Left lung (tissue), 10 donors: ENCODE data around the gene HIVEP3. TPM values are rescaled to one million over a fixed set of nuclear protein-coding genes. Genes with fewer than 3 reads are reported as not detected.

ENCODE experiments used
- ATAC-seq: fragments of 200-7000 bp; cut with Tn5 transposase; one replicate; pipeline ENCODE4 v1.9.1; 2020; ENCODE audit warnings: moderate library complexity
- DNase-seq, 4 donors: peaks; one replicate each; pipeline ENCODE4 v3.0.0-alpha.2; 2013 to 2020
- H3K27ac ChIP-seq, 2 donors: fragments of 200-600 bp; sonication (generic) in 1 of 2; one replicate each; pipeline versions ENCODE4 v1.5.0 to v1.8.0; 2020 to 2021
- H3K27me3 ChIP-seq, 2 donors: fragments of 200-600 bp; sonication (generic) in 1 of 2; one replicate each; pipeline versions ENCODE4 v1.5.0 to v1.8.0; 2020 to 2021
- H3K36me3 ChIP-seq, 2 donors: fragments of 200-600 bp; sonication (generic) in 1 of 2; one replicate each; pipeline versions ENCODE4 v1.5.0 to v1.8.0; 2020 to 2021
- H3K4me1 ChIP-seq, 2 donors: fragments of 200-600 bp; one replicate each; pipeline ENCODE4 v1.8.0; 2021
- H3K4me3 ChIP-seq, 2 donors: fragments of 200-600 bp; sonication (generic) in 1 of 2; one replicate each; pipeline versions ENCODE4 v1.5.0 to v1.8.0; 2020 to 2021; ENCODE audit warnings: mild to moderate bottlenecking in 1 of 2
- H3K9me3 ChIP-seq, 2 donors: fragments of 200-600 bp; sonication (generic) in 1 of 2; one replicate each; pipeline versions ENCODE4 v1.5.0 to v1.8.0; 2020 to 2021
- intact Hi-C, 2 donors: fragments of 100-400 bp; cut with DNase I; formaldehyde crosslinking; loops; one replicate each; pipeline versions ENCODE4 v1.11.2 to v1.14.2; 2022
- polyA plus RNA-seq, 6 donors: library from polyadenylated mRNA; unstranded; fragments of 120-200 nt; gene quantifications; one replicate each; pipeline ENCODE4 v1.2.1, GENCODE V29; 2013; ENCODE audit not compliant: insufficient read length in 6 of 6
- total RNA-seq, 2 donors: library from RNA; stranded (reverse); fragmentation: NEBNext Ultra II Directional; extraction: Animal tissue kit (Norgen Biotek cat#: 25700); gene quantifications; one replicate each; pipeline ENCODE4 v1.2.1, GENCODE V29; 2021
- TF ChIP-seq, protein P1 (sequence below), 2 donors: fragments of 200-600 bp; sonication (generic) in 1 of 2; IDR thresholded peaks; one replicate each; pipeline versions ENCODE4 v1.5.0 to v1.8.0; 2021; ENCODE audit warnings: antibody characterized with exemption in 2 of 2
- donor health status: DM: no; HTN: yes; CAD: no.
- donor health status: DM: no; HTN: no; CAD: no.

HIVEP3 gene
- total and polyA plus RNA-seq, 8 donors: 6.0 to 15.6 (median 7.4) TPM

DNA sequence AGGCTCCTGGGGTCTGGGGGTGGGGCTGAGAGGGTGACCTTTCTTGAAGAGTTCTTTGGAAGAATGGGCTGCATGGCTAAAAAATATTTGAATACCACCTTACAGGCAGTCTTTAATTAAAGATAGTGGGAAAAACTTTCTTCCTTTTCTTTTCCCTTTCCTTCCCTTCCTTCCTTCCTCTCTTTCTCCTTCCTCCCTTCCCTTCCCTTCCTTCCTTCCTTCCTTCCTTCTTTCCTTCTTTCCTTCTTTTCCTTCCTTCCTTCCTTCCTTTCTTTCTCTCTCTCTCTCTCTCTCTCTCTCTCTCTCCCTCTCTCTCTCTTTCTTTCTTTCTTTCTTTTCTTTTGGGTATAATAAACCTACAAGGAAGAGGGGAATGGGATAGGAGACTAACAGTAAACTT, 356.4 kb downstream of the HIVEP3 start:
- DNase-seq: no peak
- no peak for ATAC-seq
- Histone ChIP-seq H3K4me1 (no peaks in the 10 kb centered on the region), H3K9me3 (no peaks in the 10 kb centered on the region), H3K27ac (no peak overlapping the region), H3K4me3 (no peak overlapping the region), H3K36me3 (peaks cover 0 to 3% of the 10 kb centered on the region in 2 donors), H3K27me3 (no peaks in the 10 kb centered on the region)
- intact Hi-C loops: no loop called here
- TF ChIP-seq, protein P1, sequence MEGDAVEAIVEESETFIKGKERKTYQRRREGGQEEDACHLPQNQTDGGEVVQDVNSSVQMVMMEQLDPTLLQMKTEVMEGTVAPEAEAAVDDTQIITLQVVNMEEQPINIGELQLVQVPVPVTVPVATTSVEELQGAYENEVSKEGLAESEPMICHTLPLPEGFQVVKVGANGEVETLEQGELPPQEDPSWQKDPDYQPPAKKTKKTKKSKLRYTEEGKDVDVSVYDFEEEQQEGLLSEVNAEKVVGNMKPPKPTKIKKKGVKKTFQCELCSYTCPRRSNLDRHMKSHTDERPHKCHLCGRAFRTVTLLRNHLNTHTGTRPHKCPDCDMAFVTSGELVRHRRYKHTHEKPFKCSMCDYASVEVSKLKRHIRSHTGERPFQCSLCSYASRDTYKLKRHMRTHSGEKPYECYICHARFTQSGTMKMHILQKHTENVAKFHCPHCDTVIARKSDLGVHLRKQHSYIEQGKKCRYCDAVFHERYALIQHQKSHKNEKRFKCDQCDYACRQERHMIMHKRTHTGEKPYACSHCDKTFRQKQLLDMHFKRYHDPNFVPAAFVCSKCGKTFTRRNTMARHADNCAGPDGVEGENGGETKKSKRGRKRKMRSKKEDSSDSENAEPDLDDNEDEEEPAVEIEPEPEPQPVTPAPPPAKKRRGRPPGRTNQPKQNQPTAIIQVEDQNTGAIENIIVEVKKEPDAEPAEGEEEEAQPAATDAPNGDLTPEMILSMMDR (IDR thresholded peaks at IDR 0.05): no peak

DNA sequence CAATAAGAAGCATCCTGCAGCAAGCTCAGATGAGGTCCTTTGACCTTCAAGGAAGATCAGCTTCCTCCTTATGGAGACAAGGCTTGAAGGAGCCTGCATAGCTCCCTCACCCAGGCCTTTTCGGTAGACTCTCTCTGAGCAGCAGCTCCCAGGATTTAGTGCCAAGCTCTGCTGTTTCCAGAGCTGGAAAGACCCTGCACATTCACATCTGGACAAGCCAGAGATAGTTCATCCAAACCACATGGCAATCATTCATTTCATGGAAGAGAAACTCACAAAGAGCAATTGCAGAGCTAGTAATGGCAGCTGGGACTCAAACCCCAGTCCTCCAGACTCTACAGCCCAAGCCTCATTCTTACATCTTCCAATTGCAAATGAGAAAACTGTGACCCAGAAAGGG, 357.8 kb downstream of the HIVEP3 start:
- TF ChIP-seq, protein P1 (IDR thresholded peaks at IDR 0.05): no peak
- Histone ChIP-seq H3K9me3 (no peaks in the 10 kb centered on the region), H3K27me3 (no peaks in the 10 kb centered on the region), H3K36me3 (peaks cover 0 to 2% of the 10 kb centered on the region in 2 donors), H3K27ac (no peak overlapping the region), H3K4me3 (no peak overlapping the region), H3K4me1 (no peaks in the 10 kb centered on the region)
- intact Hi-C loops: no loop called here
- ATAC-seq (no peak), DNase-seq (no peak)

DNA sequence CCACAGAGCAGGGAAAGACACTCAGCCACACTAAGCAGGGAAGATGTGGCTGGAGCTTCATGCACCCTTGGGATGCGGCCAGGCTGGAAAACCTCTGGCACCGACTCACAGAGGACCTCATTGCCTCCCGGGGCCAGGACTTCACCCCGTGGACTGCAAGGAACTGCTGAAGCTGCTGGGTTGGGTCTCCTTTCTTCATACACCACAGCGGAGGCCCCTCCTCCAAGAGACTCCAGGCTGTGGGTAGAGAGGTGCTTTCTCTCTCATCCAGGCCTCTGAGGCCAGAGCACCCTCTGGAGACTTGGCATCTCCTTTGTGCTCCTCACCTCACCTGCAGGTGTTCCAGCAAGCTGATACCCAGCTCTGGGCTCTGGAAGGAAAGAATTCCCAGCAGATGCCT, 358.2 kb downstream of the HIVEP3 start:
- no peak for DNase-seq
- intact Hi-C loops: no loop called here
- no peaks in the 10 kb centered on the region for H3K4me1 ChIP-seq
- H3K36me3 ChIP-seq: peaks cover 0 to 6% of the 10 kb centered on the region in 2 donors
- no peak overlapping the region for H3K4me3 ChIP-seq
- no peaks in the 10 kb centered on the region for H3K27me3 ChIP-seq
- no peak overlapping the region for H3K27ac ChIP-seq
- ATAC-seq: no peak
- H3K9me3 ChIP-seq: no peaks in the 10 kb centered on the region
- TF ChIP-seq, protein P1 (IDR thresholded peaks at IDR 0.05): no peak

DNA sequence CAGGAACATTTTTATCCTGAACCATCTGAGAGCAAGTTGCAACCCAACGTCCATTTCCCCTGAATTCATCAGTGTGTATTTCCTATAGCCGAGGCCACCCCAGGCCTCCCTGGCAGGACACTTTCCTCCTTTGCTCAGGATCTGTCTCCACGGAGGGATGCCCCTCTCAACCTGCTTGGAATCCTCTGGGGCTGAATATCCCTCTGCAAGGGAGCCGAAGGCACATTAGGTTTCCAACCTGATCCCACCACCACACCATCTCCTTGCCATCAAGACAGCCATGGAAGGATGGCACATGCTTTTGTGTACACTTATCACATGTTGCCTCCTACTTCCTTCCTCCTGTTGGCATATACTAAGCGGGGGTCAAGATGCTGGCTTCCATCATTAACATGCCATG, 359.4 kb downstream of the HIVEP3 start:
- no peak for ATAC-seq
- DNase-seq: no peak

DNA sequence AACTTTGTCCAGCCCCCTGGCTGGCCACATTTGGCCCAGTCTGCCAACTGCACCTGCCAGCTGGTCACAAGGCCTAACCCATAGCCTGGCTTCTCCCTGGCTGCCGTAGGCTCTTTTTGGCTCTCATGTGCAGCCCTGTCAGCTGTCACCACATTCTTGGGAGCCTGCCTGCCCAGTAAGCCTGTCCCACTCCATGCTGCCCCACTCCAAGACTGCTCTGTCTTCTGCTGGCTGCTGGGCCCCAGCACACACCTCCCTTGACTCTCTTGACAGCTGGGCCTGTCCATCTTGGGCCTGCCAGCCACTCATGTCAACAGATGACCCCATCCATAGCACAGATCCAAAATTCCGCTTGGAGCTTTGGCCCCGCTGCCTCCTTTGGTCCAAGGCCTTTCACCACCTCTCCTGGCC, 360.0 kb downstream of the HIVEP3 start:
- TF ChIP-seq, protein P1 (IDR thresholded peaks at IDR 0.05): no peak
- H3K4me3 ChIP-seq: no peak overlapping the region
- H3K9me3 ChIP-seq: no peaks in the 10 kb centered on the region
- DNase-seq (no peak), ATAC-seq (no peak)
- H3K27me3 ChIP-seq: no peaks in the 10 kb centered on the region
- no peaks in the 10 kb centered on the region for H3K4me1 ChIP-seq
- H3K36me3 ChIP-seq: peaks cover 0 to 7% of the 10 kb centered on the region in 2 donors
- intact Hi-C loops: no loop called here
- H3K27ac ChIP-seq: no peak overlapping the region

More for the DNA sequence above, 359.4 kb downstream of the HIVEP3 start:
- no peak overlapping the region for H3K4me3 ChIP-seq
- no peak overlapping the region for H3K27ac ChIP-seq
- intact Hi-C loops: no loop called here
- H3K36me3 ChIP-seq: peaks cover 0 to 7% of the 10 kb centered on the region in 2 donors
- no peaks in the 10 kb centered on the region for H3K9me3 ChIP-seq
- no peaks in the 10 kb centered on the region for H3K4me1 ChIP-seq
- TF ChIP-seq, protein P1 (IDR thresholded peaks at IDR 0.05): no peak
- H3K27me3 ChIP-seq: no peaks in the 10 kb centered on the region
